ENCODE data around the gene LCNL1. TPM values are rescaled to one million over a fixed set of nuclear protein-coding genes. Genes with fewer than 3 reads are reported as not detected.

LCNL1 gene
- not detected for polyA plus RNA-seq

- no peak within 1 kb of the TSS for H3K27ac Mint-ChIP-seq
- H3K4me1 Mint-ChIP-seq = peaks cover 6 to 7% of the 10 kb centered on the region in 2 donors
Measured at GRCh38 chr9:136982232-136983051, at the start of gene LCNL1. Gene LCNL1 (plus strand): TSS chr9:136982993. CDS start chr9:136983587, 594 bp downstream.

DNA sequence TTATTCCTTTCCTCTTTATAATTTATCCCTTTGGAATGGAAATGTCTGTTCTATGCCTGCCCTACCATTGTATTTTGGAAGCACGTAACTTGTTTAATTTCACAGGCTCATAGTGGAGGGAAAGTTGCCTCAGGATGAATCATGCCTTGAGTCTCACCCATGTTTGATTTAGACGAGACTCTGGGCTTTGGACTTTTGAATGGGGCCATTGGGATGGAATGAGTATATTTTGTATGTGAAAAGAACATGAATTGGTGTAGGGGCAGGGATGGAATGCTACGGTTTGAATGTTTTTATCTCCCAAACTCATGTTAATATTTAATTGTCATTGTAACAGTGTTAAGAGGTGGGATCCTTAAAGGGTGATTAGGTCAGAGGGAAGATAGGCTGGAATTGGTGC lies 48.5 kb upstream of the LCNL1 start:
- DNase-seq = no peak
- no peak overlapping the region for H3K4me3 Mint-ChIP-seq
- H3K27me3 Mint-ChIP-seq (ENCODE audit: low read depth in 3 of 3) = peaks cover 0 to 5% (median 0%) of the 10 kb centered on the region in 3 donors
- no peaks in the 10 kb centered on the region for H3K9me3 Mint-ChIP-seq
- peaks cover 0 to 4% (median 3%) of the 10 kb centered on the region in 3 donors for H3K36me3 Mint-ChIP-seq
- H3K4me1 Mint-ChIP-seq = peaks cover 6% of the 10 kb centered on the region in 2 donors
- no peak overlapping the region for H3K27ac Mint-ChIP-seq

More at GRCh38 chr9:136982232-136983051, at the start of gene LCNL1:
- Mint-ChIP-seq H3K36me3 (peaks cover 0 to 5% (median 4%) of the 10 kb centered on the region in 3 donors), H3K27me3 (ENCODE audit: low read depth in 3 of 3) (peaks cover 2 to 9% (median 4%) of the 10 kb centered on the region in 3 donors), H3K9me3 (no peaks in the 10 kb centered on the region), H3K4me3 (peak within 1 kb of the TSS in 1 of 5 donors; percentile 3)
- no peak for DNase-seq

- Mint-ChIP-seq H3K36me3 (peaks cover 0 to 5% (median 3%) of the 10 kb centered on the region in 3 donors), H3K4me3 (no peak overlapping the region)
Measured at GRCh38 chr9:136935651-136936050, 47.1 kb upstream of the LCNL1 start.

GRCh38 chr9:136936645-136937170 lies 46.1 kb upstream of the LCNL1 start:
- H3K27ac Mint-ChIP-seq = peak overlapping the region in 4 of 6 donors; percentile 26 to 86 (median 47)

More at GRCh38 chr9:136935651-136936050, 47.1 kb upstream of the LCNL1 start:
- peaks cover 6% of the 10 kb centered on the region in 2 donors for H3K4me1 Mint-ChIP-seq
- peaks cover 0 to 3% (median 0%) of the 10 kb centered on the region in 3 donors for H3K27me3 Mint-ChIP-seq (ENCODE audit: low read depth in 3 of 3)
- DNase-seq = no peak
- peak overlapping the region in 1 of 6 donors; percentile 58 for H3K27ac Mint-ChIP-seq
- H3K9me3 Mint-ChIP-seq = no peaks in the 10 kb centered on the region

GRCh38 chr9:136937186-136938001 lies 45.4 kb upstream of the LCNL1 start:
- H3K4me3 Mint-ChIP-seq = no peak overlapping the region
- peaks cover 6% of the 10 kb centered on the region in 2 donors for H3K4me1 Mint-ChIP-seq
- no peaks in the 10 kb centered on the region for H3K9me3 Mint-ChIP-seq
- DNase-seq = no peak
- H3K27ac Mint-ChIP-seq = peak overlapping the region in 2 of 6 donors; percentile 1 to 5
- peaks cover 0 to 5% (median 3%) of the 10 kb centered on the region in 3 donors for H3K27me3 Mint-ChIP-seq (ENCODE audit: low read depth in 3 of 3)
- H3K36me3 Mint-ChIP-seq = peaks cover 0 to 5% (median 3%) of the 10 kb centered on the region in 3 donors

More at GRCh38 chr9:136936645-136937170, 46.1 kb upstream of the LCNL1 start:
- Mint-ChIP-seq H3K27me3 (ENCODE audit: low read depth in 3 of 3) (peaks cover 0 to 5% (median 0%) of the 10 kb centered on the region in 3 donors), H3K9me3 (no peaks in the 10 kb centered on the region), H3K4me3 (no peak overlapping the region), H3K36me3 (peaks cover 0 to 5% (median 3%) of the 10 kb centered on the region in 3 donors), H3K4me1 (peaks cover 6% of the 10 kb centered on the region in 2 donors)
- DNase-seq = no peak

DNA sequence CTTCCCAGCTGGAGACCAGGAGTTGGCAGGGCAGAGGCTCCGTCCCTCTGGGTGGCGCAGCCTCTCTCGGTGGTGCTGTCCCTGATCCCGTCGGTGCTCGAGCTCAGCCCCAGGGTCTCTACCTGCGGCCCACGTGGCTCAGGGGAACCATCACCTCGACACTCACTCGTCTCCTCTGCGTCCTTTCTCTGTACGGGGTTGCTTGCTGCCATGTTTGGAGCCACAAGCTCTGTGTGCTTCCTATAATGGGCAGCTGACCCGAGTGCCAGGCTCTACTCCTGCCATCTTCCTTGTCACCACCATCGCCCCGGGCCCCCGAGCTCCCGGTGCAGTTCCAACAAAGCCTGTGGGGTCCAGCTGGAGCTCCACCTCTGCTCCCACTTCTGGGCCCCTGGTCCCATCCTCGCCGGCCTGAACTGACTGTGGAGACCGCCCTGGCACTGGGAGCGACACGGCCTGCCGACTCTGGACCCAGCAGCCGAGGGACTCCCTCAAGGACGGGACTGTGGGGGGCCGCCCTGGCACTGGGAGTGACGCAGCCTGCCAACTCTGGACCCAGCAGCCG lies 43.3 kb upstream of the LCNL1 start:
- H3K9me3 Mint-ChIP-seq = no peaks in the 10 kb centered on the region

GRCh38 chr9:136939996-136940525 lies 42.7 kb upstream of the LCNL1 start:
- Mint-ChIP-seq H3K27ac (no peak overlapping the region), H3K36me3 (peaks cover 0 to 5% (median 3%) of the 10 kb centered on the region in 3 donors), H3K9me3 (no peaks in the 10 kb centered on the region), H3K27me3 (ENCODE audit: low read depth in 3 of 3) (peaks cover 4 to 12% (median 5%) of the 10 kb centered on the region in 3 donors), H3K4me1 (peaks cover 5 to 16% of the 10 kb centered on the region in 2 donors), H3K4me3 (no peak overlapping the region)
- no peak for DNase-seq

More for the DNA sequence above, 43.3 kb upstream of the LCNL1 start:
- Mint-ChIP-seq H3K36me3 (peaks cover 0 to 5% (median 3%) of the 10 kb centered on the region in 3 donors), H3K27me3 (ENCODE audit: low read depth in 3 of 3) (peaks cover 0 to 9% (median 3%) of the 10 kb centered on the region in 3 donors), H3K4me3 (no peak overlapping the region), H3K4me1 (peaks cover 0 to 12% of the 10 kb centered on the region in 2 donors), H3K27ac (peak overlapping the region in 2 of 6 donors; percentile 0 to 52)
- no peak for DNase-seq

- Mint-ChIP-seq H3K27me3 (ENCODE audit: low read depth in 3 of 3) (peaks cover 8 to 12% (median 8%) of the 10 kb centered on the region in 3 donors), H3K4me1 (peaks cover 10 to 22% of the 10 kb centered on the region in 2 donors), H3K9me3 (no peaks in the 10 kb centered on the region), H3K36me3 (peaks cover 0 to 5% (median 3%) of the 10 kb centered on the region in 3 donors), H3K27ac (no peak overlapping the region), H3K4me3 (no peak overlapping the region)
- no peak for DNase-seq
Measured at GRCh38 chr9:136940526-136941230, 42.1 kb upstream of the LCNL1 start.

GRCh38 chr9:136941231-136942111 lies 41.3 kb upstream of the LCNL1 start:
- DNase-seq = no peak
- H3K27me3 Mint-ChIP-seq (ENCODE audit: low read depth in 3 of 3) = peaks cover 8 to 12% (median 8%) of the 10 kb centered on the region in 3 donors
- peaks cover 10 to 20% of the 10 kb centered on the region in 2 donors for H3K4me1 Mint-ChIP-seq

DNA sequence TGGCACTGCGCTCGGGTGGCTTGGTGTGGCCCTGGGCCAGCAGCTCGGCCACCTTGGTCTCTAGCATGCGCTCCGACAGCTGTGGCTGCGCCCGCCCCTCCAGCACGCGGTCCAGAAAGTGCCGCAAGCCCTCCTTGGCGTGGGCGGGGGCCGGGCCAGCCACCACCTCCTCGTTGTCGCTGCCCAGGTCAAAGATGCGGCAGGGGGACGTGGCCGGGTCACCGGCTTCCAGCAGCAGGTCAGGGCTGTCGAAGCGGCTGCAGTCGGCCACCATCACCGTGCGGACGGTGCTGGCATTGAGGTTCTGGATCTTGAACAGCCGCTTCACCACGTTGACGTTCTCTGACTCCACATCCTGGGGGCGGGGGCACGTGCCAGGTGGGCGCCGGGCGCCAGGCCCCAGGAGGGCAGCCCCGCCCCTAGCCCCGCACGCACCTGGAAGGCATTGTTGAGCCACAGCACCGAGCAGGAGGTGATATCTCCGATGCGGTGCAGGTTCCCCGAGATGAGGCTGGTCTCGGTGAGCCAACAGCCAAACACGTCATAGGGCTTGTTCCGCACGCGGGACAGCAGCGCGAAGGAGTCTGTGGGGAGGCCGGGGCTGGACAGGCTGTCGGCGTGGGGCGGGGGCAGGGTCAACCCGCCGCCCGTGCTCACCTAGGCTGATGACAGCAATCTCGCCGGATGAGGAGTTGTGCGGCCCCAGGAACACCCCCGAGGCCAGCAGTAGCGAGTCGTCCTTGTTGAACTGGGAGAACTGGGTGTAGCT lies 40.5 kb upstream of the LCNL1 start:
- Mint-ChIP-seq H3K9me3 (no peaks in the 10 kb centered on the region), H3K27me3 (ENCODE audit: low read depth in 3 of 3) (peaks cover 8 to 12% (median 8%) of the 10 kb centered on the region in 3 donors), H3K4me3 (peak overlapping the region in 4 of 5 donors; percentile 42 to 84 (median 56)), H3K36me3 (peaks cover 0 to 5% (median 3%) of the 10 kb centered on the region in 3 donors), H3K4me1 (peaks cover 10 to 21% of the 10 kb centered on the region in 2 donors), H3K27ac (peak overlapping the region in 1 of 6 donors; percentile 35)
- DNase-seq = no peak

More at GRCh38 chr9:136941231-136942111, 41.3 kb upstream of the LCNL1 start:
- no peak overlapping the region for H3K4me3 Mint-ChIP-seq
- H3K36me3 Mint-ChIP-seq = peaks cover 0 to 5% (median 3%) of the 10 kb centered on the region in 3 donors
- H3K9me3 Mint-ChIP-seq = no peaks in the 10 kb centered on the region
- peak overlapping the region in 1 of 6 donors; percentile 35 for H3K27ac Mint-ChIP-seq

DNA sequence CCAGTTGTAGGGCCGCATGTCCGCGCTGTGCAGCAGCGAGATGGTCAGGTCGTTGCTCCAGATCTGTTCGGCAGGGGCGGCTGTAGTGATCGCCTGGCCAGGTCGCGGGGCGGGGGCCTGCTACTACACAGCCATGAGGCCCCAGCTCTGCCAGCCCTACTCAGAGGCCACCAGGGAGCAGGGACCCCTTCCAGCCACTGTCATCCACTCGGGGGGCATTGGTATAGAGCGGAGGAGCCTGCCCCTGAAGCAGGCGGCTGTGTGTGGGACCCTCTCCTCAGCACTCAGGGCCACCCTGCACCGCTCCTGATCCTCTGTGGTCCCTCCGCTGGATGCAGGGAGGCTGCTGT lies 39.9 kb upstream of the LCNL1 start:
- no peak for DNase-seq
- Mint-ChIP-seq H3K4me3 (peak overlapping the region in 4 of 5 donors; percentile 42 to 84 (median 58)), H3K4me1 (peaks cover 10 to 21% of the 10 kb centered on the region in 2 donors), H3K9me3 (no peaks in the 10 kb centered on the region), H3K27ac (no peak overlapping the region), H3K27me3 (ENCODE audit: low read depth in 3 of 3) (peaks cover 8 to 12% (median 8%) of the 10 kb centered on the region in 3 donors), H3K36me3 (peaks cover 0 to 5% (median 3%) of the 10 kb centered on the region in 3 donors)
